Esophagus squamous epithelium (tissue), 4 donors: ENCODE data around the gene ZNF117.

Experiments
- POLR2A ChIP-seq, 4 donors: fragments of 450-650 bp; IDR thresholded peaks; one replicate each; pipeline ENCODE4 v1.6.1; 2017; ENCODE audit warnings: antibody characterized with exemption in 4 of 4, mild to moderate bottlenecking in 4 of 4, moderate library complexity in 3 of 4
- TF ChIP-seq, protein P1 (sequence below), 6 experiments: fragments of 450-650 bp in 4 of 6; fragments of 200-600 bp in 2 of 6; sonication (generic) in 2 of 6; IDR thresholded peaks; one replicate each; pipeline ENCODE4 v1.5.1; 2016 to 2019; ENCODE audit warnings: antibody characterized with exemption in 6 of 6, mild to moderate bottlenecking in 4 of 6, moderate library complexity in 4 of 6

DNA sequence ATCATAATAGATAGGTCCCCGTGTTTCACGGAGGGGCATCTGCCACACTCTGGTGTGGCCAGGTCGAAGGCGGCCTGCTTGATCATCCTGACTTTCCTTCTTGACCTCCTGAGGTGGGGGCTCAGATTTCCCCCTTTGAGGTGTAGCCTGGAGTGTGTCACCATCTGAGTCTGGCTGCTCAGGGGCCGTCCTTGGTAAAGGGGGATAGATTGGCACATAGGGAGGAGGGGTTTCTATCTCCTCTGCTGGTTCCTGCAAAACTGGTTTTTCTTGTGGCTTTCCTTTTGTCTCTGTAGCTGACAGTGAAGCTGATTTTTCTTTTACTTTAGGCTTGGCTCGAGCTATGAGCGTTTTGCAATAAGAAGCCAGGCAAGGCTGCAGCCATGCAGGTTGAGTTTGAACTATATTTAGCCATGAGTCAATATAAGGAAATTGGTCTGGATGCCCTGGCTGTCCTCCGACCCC is 7.1 kb upstream of the ZNF117 start:
- TF ChIP-seq, protein P1, sequence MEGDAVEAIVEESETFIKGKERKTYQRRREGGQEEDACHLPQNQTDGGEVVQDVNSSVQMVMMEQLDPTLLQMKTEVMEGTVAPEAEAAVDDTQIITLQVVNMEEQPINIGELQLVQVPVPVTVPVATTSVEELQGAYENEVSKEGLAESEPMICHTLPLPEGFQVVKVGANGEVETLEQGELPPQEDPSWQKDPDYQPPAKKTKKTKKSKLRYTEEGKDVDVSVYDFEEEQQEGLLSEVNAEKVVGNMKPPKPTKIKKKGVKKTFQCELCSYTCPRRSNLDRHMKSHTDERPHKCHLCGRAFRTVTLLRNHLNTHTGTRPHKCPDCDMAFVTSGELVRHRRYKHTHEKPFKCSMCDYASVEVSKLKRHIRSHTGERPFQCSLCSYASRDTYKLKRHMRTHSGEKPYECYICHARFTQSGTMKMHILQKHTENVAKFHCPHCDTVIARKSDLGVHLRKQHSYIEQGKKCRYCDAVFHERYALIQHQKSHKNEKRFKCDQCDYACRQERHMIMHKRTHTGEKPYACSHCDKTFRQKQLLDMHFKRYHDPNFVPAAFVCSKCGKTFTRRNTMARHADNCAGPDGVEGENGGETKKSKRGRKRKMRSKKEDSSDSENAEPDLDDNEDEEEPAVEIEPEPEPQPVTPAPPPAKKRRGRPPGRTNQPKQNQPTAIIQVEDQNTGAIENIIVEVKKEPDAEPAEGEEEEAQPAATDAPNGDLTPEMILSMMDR (IDR thresholded peaks at IDR 0.05): no peak
- no peak for TF ChIP-seq POLR2A (IDR thresholded peaks at IDR 0.05)
